B cell (primary cell): ENCODE results near the gene OR8B8. TPM values are rescaled to one million over a fixed set of nuclear protein-coding genes. Genes with fewer than 3 reads are reported as not detected.

Experiments used
- ATAC-seq: fragments of 200-7000 bp; cut with Tn5 transposase; one replicate; pipeline ENCODE4 v1.10.0; 2021; ENCODE audit warnings: low read depth, mild to moderate bottlenecking, moderate number of reproducible peaks, moderate library complexity
- CTCF ChIA-PET: fragments of 350-600 bp; sonication (Branson Sonifier 250); formaldehyde crosslinking; loops from one replicate; lab custom pipeline; 2021; ENCODE audit warnings: antibody characterized with exemption, inconsistent platforms; lab: Charles Lee
- POLR2A ChIA-PET: fragments of 350-600 bp; sonication (Branson Sonifier 250); formaldehyde crosslinking; loops from one replicate; lab custom pipeline; 2021; ENCODE audit warnings: antibody characterized with exemption; lab: Charles Lee
- DNase-seq: peaks from one replicate; pipeline ENCODE4 v3.0.0; 2013
- H2AFZ ChIP-seq: 2 replicates; pipeline ENCODE4 v1.6.1; 2012; ENCODE audit warnings: mild to moderate bottlenecking, low read depth, low read length; ENCODE audit not compliant: insufficient read depth, poor library complexity, severe bottlenecking
- H3K27ac ChIP-seq, 2 donors: 1 replicate in 1 of 2; 2 replicates in 1 of 2; pipeline ENCODE4 v1.5.1; 2012 to 2013; ENCODE audit warnings: low read length in 2 of 2, mild to moderate bottlenecking in 2 of 2, moderate library complexity in 1 of 2
- H3K27me3 ChIP-seq, 4 experiments: fragments of 200-600 bp in 1 of 4; sonication (generic) in 1 of 4; replicated peaks in 1 of 4; 1 replicate in 2 of 4; 2 replicates in 2 of 4; pipeline versions ENCODE4 v1.6.1 to v1.7.0; 2013 to 2016; ENCODE audit warnings: low read length in 3 of 4, mild to moderate bottlenecking in 2 of 4, mixed read lengths in 1 of 4, moderate library complexity in 1 of 4; ENCODE audit not compliant: insufficient read depth in 4 of 4, control insufficient read depth in 3 of 4; ENCODE audit errors: control extremely low read depth in 1 of 4
- H3K36me3 ChIP-seq, 2 experiments: replicated peaks in 1 of 2; 1 replicate in 1 of 2; 2 replicates in 1 of 2; pipeline versions ENCODE4 v1.6.1 to v1.7.1; 2013; ENCODE audit warnings: low read length in 1 of 2; ENCODE audit not compliant: insufficient read depth in 2 of 2, control insufficient read depth in 1 of 2; ENCODE audit errors: control extremely low read depth in 1 of 2, extremely low read depth in 1 of 2
- H3K4me1 ChIP-seq, 2 donors: fragments of 200-600 bp in 1 of 2; sonication (generic) in 1 of 2; 1 replicate in 1 of 2; 2 replicates in 1 of 2; pipeline versions ENCODE4 v1.5.1 to v1.6.1; 2013 to 2017; ENCODE audit warnings: low read length in 2 of 2; ENCODE audit not compliant: control insufficient read depth in 2 of 2, insufficient read depth in 2 of 2
- H3K4me2 ChIP-seq: replicated peaks from 2 replicates; pipeline ENCODE3; 2012; ENCODE audit warnings: mild to moderate bottlenecking, low read depth, low read length; ENCODE audit not compliant: poor library complexity, severe bottlenecking
- H3K4me3 ChIP-seq, 5 experiments: fragments of 200-600 bp in 1 of 5; sonication (generic) in 1 of 5; 1 replicate in 3 of 5; 2 replicates in 2 of 5; pipeline versions ENCODE4 v1.5.1 to v1.7.0; 2011 to 2016; ENCODE audit warnings: low read length in 4 of 5, mild to moderate bottlenecking in 4 of 5, low read depth in 2 of 5, control low read depth in 1 of 5, moderate library complexity in 1 of 5; ENCODE audit not compliant: insufficient read depth in 1 of 5; ENCODE audit errors: control extremely low read depth in 1 of 5, extremely low read depth in 1 of 5
- H3K79me2 ChIP-seq: fragments of 200-600 bp; sonication (generic); one replicate; pipeline ENCODE4 v1.6.0; 2016; ENCODE audit warnings: low read length; ENCODE audit not compliant: control insufficient read depth, insufficient read depth
- H3K9ac ChIP-seq: fragments of 200-600 bp; sonication (generic); 2 replicates; pipeline ENCODE4 v1.6.1; 2017; ENCODE audit warnings: mild to moderate bottlenecking, low read length, moderate library complexity
- H3K9me3 ChIP-seq, 3 donors: one replicate each; pipeline versions ENCODE4 v1.6.1 to v1.7.1; 2013; ENCODE audit warnings: low read length in 2 of 3; ENCODE audit not compliant: control insufficient read depth in 2 of 3, insufficient read depth in 1 of 3; ENCODE audit errors: control extremely low read depth in 1 of 3
- H4K20me1 ChIP-seq: 2 replicates; pipeline ENCODE4 v1.6.0; 2012; ENCODE audit warnings: mild to moderate bottlenecking, low read length; ENCODE audit not compliant: insufficient read depth, control insufficient read depth, poor library complexity, severe bottlenecking
- H3K27ac Mint-ChIP-seq: one replicate; pipeline ENCODE4 v1.8.0; 2021; ENCODE audit warnings: mixed read lengths
- H3K27me3 Mint-ChIP-seq: one replicate; pipeline ENCODE4 v1.8.0; 2021; ENCODE audit warnings: mixed read lengths
- H3K4me1 Mint-ChIP-seq: one replicate; pipeline ENCODE4 v1.8.0; 2021; ENCODE audit warnings: mixed read lengths
- H3K4me3 Mint-ChIP-seq: one replicate; pipeline ENCODE4 v1.8.0; 2021; ENCODE audit warnings: mixed read lengths
- H3K9me3 Mint-ChIP-seq: one replicate; pipeline ENCODE4 v1.8.0; 2022; ENCODE audit warnings: mixed read lengths; ENCODE audit not compliant: insufficient read depth
- EZH2 ChIP-seq: IDR thresholded peaks from 2 replicates; pipeline ENCODE4 v1.6.1; 2012; ENCODE audit warnings: borderline replicate concordance, low read depth, mild to moderate bottlenecking, moderate library complexity, low read length; ENCODE audit not compliant: insufficient read depth, poor library complexity, severe bottlenecking
- WGBS: methylation state at CpG from one replicate; pipeline ENCODE4 v1.1.5; 2013; ENCODE audit warnings: missing lambda C conversion rate; ENCODE audit not compliant: insufficient coverage; 5-methylcytosine and 5-hydroxymethylcytosine counted together
- intact Hi-C: fragments of 100-400 bp; cut with micrococcal nuclease; formaldehyde crosslinking; loops from one replicate; pipeline ENCODE4 v1.10.0; 2022
- polyA plus RNA-seq: library from polyadenylated mRNA; depleted of rRNA; stranded (reverse); fragments of >200 nt; gene quantifications from 2 replicates; pipeline ENCODE4 v1.2.3, GENCODE V29; 2012
- total RNA-seq, 2 donors: library from RNA; stranded (reverse); fragments of 120-200 nt in 1 of 2; gene quantifications; 1 replicate in 1 of 2; 2 replicates in 1 of 2; pipeline versions ENCODE4 v1.2.3 to v1.2.4, GENCODE V29; 2013 to 2022
- TF ChIP-seq, protein P1 (sequence below): fragments of 200-600 bp; IDR thresholded peaks from one replicate; pipeline ENCODE4 v1.8.0; 2022; ENCODE audit warnings: antibody characterized with exemption, mild to moderate bottlenecking

The OR8B8 gene
- total and polyA plus RNA-seq, 2 donors (not counting 1 experiment from before 2014, with no cell fraction given): not detected

DNA sequence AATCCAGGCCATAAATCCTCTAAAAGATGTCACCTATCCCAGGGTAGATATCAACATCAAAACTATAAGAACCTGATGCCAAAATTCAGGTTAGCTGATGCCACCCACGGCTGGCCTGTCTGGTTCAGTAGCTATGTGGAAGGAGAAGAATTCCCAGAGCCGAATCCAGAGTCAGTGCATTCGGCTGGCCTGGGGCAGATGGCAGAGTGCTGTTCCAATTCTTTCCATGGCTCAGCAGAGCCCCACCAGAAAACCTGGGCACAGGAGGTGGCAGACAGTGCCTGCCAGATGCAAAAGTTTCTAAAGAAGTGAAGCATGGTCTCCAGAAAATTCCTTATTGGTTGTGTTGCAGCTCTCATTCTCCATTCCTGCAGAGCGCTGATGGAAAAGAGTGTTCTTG is 19.9 kb upstream of the OR8B8 start:
- ChIA-PET CTCF (no interaction called here), POLR2A (interaction anchor here (0.6 kb wide), 1 partner anchor 142 kb away, joined by 5 read pairs; no protein-coding TSS in a partner anchor)
- ATAC-seq: no peak
- H3K36me3 ChIP-seq: no peaks in the 10 kb centered on the region
- H3K4me1 Mint-ChIP-seq: no peaks in the 10 kb centered on the region
- no peaks in the 10 kb centered on the region for H3K9me3 ChIP-seq
- intact Hi-C loops: no loop called here
- H3K9me3 Mint-ChIP-seq: no peaks in the 10 kb centered on the region
- H3K27ac Mint-ChIP-seq: no peak overlapping the region
- H2AFZ ChIP-seq: no peak overlapping the region
- no peak overlapping the region for H3K9ac ChIP-seq
- peaks cover 18% of the 10 kb centered on the region for H3K27me3 Mint-ChIP-seq
- no peak overlapping the region for H3K4me2 ChIP-seq
- H3K27me3 ChIP-seq: no peaks in the 10 kb centered on the region
- DNase-seq: no peak
- H4K20me1 ChIP-seq: no peaks in the 10 kb centered on the region
- TF ChIP-seq, protein P1, sequence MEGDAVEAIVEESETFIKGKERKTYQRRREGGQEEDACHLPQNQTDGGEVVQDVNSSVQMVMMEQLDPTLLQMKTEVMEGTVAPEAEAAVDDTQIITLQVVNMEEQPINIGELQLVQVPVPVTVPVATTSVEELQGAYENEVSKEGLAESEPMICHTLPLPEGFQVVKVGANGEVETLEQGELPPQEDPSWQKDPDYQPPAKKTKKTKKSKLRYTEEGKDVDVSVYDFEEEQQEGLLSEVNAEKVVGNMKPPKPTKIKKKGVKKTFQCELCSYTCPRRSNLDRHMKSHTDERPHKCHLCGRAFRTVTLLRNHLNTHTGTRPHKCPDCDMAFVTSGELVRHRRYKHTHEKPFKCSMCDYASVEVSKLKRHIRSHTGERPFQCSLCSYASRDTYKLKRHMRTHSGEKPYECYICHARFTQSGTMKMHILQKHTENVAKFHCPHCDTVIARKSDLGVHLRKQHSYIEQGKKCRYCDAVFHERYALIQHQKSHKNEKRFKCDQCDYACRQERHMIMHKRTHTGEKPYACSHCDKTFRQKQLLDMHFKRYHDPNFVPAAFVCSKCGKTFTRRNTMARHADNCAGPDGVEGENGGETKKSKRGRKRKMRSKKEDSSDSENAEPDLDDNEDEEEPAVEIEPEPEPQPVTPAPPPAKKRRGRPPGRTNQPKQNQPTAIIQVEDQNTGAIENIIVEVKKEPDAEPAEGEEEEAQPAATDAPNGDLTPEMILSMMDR: no peak
- TF ChIP-seq EZH2: no peak
- no peak overlapping the region for H3K4me3 ChIP-seq
- no peak overlapping the region for H3K27ac ChIP-seq
- no peaks in the 10 kb centered on the region for H3K4me1 ChIP-seq
- no peak overlapping the region for H3K4me3 Mint-ChIP-seq
- no peaks in the 10 kb centered on the region for H3K79me2 ChIP-seq
- WGBS: 100% methylated on average over 4 of the region's 4 CpGs

DNA sequence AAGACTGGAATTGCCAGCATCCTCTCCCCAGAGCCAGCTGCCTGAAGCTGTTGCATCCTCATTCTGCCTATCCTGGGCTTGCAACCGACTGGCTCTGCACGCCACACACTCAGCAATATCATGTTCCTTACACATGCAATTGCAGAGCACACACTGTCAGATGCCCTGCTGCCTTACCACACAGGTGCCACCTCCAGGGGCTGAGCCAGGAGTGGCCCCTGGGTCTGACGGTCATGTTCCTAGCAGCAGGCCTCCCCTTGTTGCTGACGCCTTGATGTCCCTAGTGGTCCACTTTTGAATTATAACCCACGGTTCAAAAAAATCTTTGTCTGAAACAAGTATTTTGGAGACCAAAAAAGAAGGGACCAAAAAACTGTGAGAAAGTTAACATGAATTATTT is 18.5 kb upstream of the OR8B8 start:
- Histone ChIP-seq H3K79me2 (no peaks in the 10 kb centered on the region), H3K4me2 (no peak overlapping the region), H4K20me1 (no peaks in the 10 kb centered on the region), H3K4me3 (no peak overlapping the region), H3K36me3 (no peaks in the 10 kb centered on the region), H3K27ac (no peak overlapping the region), H2AFZ (no peak overlapping the region), H3K27me3 (no peaks in the 10 kb centered on the region), H3K4me1 (no peaks in the 10 kb centered on the region), H3K9me3 (peaks cover 0 to 6% (median 0%) of the 10 kb centered on the region in 3 donors), H3K9ac (no peak overlapping the region)
- WGBS: 92% methylated on average over 4 of the region's 5 CpGs
- intact Hi-C loops: no loop called here
- no peaks in the 10 kb centered on the region for H3K9me3 Mint-ChIP-seq
- H3K27ac Mint-ChIP-seq: no peak overlapping the region
- ATAC-seq: no peak
- no peak for DNase-seq
- H3K27me3 Mint-ChIP-seq: peaks cover 14% of the 10 kb centered on the region
- ChIA-PET CTCF (no interaction called here), POLR2A (no interaction called here)
- H3K4me1 Mint-ChIP-seq: no peaks in the 10 kb centered on the region
- H3K4me3 Mint-ChIP-seq: no peak overlapping the region
- no peak for TF ChIP-seq EZH2
- TF ChIP-seq, protein P1: no peak
